OCI-LY1 (cell line): ENCODE results near the gene TTC21A.

ENCODE experiments used
- CTCF ChIP-seq: fragments of 200-600 bp; sonication (generic), shearing (Covaris generic); IDR thresholded peaks from 2 replicates; pipeline ENCODE4 v1.5.1; 2017; ENCODE audit warnings: mild to moderate bottlenecking, antibody characterized with exemption, low read length, moderate library complexity, mixed read lengths
- EZH2 ChIP-seq: fragments of 200-600 bp; sonication (generic), shearing (Covaris generic); IDR thresholded peaks from 2 replicates; pipeline ENCODE4 v1.8.0; 2017; ENCODE audit warnings: borderline replicate concordance, mixed run types, mild to moderate bottlenecking, antibody characterized with exemption, low read length, moderate library complexity, mixed read lengths

DNA sequence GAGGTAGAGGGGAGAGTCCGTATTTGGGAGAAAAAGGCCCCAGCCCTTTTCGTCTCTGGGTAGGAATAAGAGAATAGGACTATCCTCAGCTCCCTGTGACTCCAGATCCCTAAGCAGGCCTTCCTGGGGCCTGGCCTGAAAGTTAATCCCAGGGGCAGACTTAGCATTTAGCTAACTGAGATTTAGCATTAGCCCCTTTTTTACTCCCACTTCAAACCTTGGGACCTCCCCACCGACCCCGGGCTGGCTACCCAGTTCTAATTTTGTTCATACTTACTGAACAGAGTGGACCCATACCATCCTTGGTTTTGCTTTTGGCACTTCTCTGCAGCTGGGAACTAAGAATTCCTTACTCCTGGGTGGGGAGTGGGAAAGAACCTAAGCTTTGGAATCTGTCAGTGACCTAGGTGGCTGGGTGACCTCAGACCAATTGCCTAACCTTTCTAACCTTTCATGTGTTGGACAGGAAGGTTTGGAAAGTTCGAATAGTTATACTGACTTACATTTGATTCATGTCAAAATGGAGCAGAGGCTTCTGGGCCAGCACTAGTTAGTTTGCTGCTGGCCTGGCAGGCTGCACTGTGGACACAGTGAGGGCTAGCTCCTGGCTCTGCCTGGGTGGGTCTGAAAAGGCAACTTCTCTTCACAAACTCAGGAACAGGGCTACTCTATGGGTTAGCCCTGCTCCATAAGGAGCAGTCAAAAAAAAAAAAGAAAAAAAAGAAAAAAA is 11.6 kb downstream of the TTC21A start:
- TF ChIP-seq CTCF (no peak), EZH2 (no peak)
